AG04449 (cell line): ENCODE data around the gene KCNJ1.

Source experiments
- CTCF ChIA-PET: fragments of 350-600 bp; formaldehyde crosslinking; extraction: SDS; loops from one replicate; lab custom pipeline; 2021; ENCODE audit warnings: antibody characterized with exemption; lab: Yijun Ruan, JAX
- POLR2A ChIA-PET: fragments of 400-600, 350-600 bp; formaldehyde crosslinking; extraction: SDS; loops from one replicate; lab custom pipeline; 2020; ENCODE audit warnings: antibody characterized with exemption, inconsistent platforms; lab: Yijun Ruan, JAX
- DNase-seq: peaks from one replicate; pipeline ENCODE4 v3.0.0-alpha.2; 2010; ENCODE audit warnings: low read depth, low spot score
- H3K4me3 ChIP-seq: 2 replicates; pipeline ENCODE4 v1.5.1; 2011; ENCODE audit warnings: low read depth, mild to moderate bottlenecking, control low read depth, low read length
- TF ChIP-seq, protein P1 (sequence below): IDR thresholded peaks from one replicate; pipeline ENCODE4 v1.5.1; 2011; ENCODE audit warnings: mild to moderate bottlenecking, moderate library complexity, low read length, control low read depth, inconsistent platforms; ENCODE audit not compliant: insufficient read depth; ENCODE audit errors: missing control alignments

Gene KCNJ1

DNA sequence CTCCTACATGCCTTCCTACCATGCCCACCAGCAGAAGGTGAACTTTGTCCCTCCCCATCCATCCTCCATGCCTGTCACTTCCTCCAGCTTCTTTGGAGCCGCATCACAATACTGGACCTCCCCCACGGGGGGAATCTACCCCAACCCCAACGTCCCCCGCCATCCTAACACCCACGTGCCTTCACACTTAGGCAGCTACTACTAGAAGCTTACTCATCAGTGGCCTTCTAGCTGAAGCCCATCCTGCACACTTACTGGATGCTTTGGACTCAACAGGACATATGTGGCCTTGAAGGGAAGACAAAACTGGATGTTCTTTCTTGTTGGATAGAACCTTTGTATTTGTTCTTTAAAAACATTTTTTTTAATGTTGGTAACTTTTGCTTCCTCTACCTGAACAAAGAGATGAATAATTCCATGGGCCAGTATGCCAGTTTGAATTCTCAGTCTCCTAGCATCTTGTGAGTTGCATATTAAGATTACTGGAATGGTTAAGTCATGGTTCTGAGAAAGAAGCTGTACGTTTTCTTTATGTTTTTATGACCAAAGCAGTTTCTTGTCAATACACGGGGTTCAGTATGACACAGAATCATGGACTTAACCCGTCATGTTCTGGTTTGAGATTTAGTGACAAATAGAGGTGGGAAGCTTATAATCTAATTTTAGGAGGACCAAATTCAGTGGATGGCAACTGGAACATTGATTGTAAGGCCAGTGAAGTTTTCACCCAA, 56.1 kb downstream of the KCNJ1 start:
- CTCF ChIA-PET, result interaction anchor here (1.1 to 2.8 kb wide), 5 partner anchors 8 to 653 kb away, joined by 3 to 16 read pairs (median 7); no protein-coding TSS in a partner anchor
- H3K4me3 ChIP-seq, result no peak overlapping the region
- TF ChIP-seq, protein P1, sequence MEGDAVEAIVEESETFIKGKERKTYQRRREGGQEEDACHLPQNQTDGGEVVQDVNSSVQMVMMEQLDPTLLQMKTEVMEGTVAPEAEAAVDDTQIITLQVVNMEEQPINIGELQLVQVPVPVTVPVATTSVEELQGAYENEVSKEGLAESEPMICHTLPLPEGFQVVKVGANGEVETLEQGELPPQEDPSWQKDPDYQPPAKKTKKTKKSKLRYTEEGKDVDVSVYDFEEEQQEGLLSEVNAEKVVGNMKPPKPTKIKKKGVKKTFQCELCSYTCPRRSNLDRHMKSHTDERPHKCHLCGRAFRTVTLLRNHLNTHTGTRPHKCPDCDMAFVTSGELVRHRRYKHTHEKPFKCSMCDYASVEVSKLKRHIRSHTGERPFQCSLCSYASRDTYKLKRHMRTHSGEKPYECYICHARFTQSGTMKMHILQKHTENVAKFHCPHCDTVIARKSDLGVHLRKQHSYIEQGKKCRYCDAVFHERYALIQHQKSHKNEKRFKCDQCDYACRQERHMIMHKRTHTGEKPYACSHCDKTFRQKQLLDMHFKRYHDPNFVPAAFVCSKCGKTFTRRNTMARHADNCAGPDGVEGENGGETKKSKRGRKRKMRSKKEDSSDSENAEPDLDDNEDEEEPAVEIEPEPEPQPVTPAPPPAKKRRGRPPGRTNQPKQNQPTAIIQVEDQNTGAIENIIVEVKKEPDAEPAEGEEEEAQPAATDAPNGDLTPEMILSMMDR, result no peak
- DNase-seq, result no peak
- POLR2A ChIA-PET, result no interaction called here

DNA sequence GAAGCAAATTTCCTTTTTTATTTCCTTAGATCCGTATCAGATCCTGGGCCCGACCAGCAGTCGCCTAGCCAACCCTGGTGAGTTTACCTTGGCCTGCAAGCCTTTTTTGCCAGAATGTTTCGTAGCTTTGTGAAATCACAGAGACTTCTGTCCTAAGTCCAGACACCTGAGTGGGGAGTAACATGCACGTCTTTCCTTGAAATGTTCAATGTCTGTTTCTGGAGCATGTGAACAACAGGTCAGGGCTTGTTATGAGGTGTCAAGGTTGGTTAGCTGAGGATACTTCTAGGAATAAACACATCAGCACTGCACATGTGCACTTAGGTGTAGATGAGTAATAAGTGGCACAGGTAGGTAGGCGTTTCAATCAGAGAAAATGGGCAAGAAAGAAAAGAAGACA, 58.0 kb downstream of the KCNJ1 start:
- POLR2A ChIA-PET, result no interaction called here
- TF ChIP-seq, protein P1, result no peak
- H3K4me3 ChIP-seq, result no peak overlapping the region
- DNase-seq, result no peak
- CTCF ChIA-PET, result interaction anchor here (2.5 to 2.6 kb wide), 2 partner anchors 8 to 21 kb away, joined by 7 to 11 read pairs; no protein-coding TSS in a partner anchor

GRCh38 chr11:128807909-128808308, 59.2 kb downstream of the KCNJ1 start:
- ChIA-PET CTCF (interaction anchor here (0.6 to 2.5 kb wide), 3 partner anchors 23 to 636 kb away, joined by 3 to 11 read pairs (median 3); no protein-coding TSS in a partner anchor), POLR2A (no interaction called here)
- TF ChIP-seq, protein P1, result no peak
- H3K4me3 ChIP-seq, result no peak overlapping the region
- DNase-seq, result no peak

- TF ChIP-seq, protein P1, result no peak
- CTCF ChIA-PET, result interaction anchor here (1.4 kb wide), 1 partner anchor 138 kb away, joined by 3 read pairs; no protein-coding TSS in a partner anchor
- no peak for DNase-seq
- H3K4me3 ChIP-seq, result no peak overlapping the region
- POLR2A ChIA-PET, result no interaction called here
Measured at GRCh38 chr11:128806506-128807261, 60.4 kb downstream of the KCNJ1 start.

GRCh38 chr11:128804481-128804880, 62.6 kb downstream of the KCNJ1 start:
- no peak for DNase-seq
- H3K4me3 ChIP-seq, result no peak overlapping the region
- TF ChIP-seq, protein P1, result no peak
- ChIA-PET CTCF (interaction anchor here (2.1 kb wide), 1 partner anchor 27 kb away, joined by 7 read pairs; no protein-coding TSS in a partner anchor), POLR2A (no interaction called here)
